SK-N-SH treated with all-trans-retinoic acid at 6 μM for 48 hours (cell line): Measurements from ENCODE around the gene OAF.

Experiments used
- CSDC2 ChIP-seq: fragments of 250-450 bp; sonication (Bioruptor Pico); IDR thresholded peaks from 2 replicates; pipeline ENCODE4 v1.5.0; 2020; ENCODE audit warnings: mild to moderate bottlenecking, moderate library complexity
- GLIS3 ChIP-seq: fragments of 250-450 bp; sonication (Bioruptor Pico); IDR thresholded peaks from 2 replicates; pipeline ENCODE4 v1.5.0; 2020; ENCODE audit warnings: mild to moderate bottlenecking, moderate library complexity
- PATZ1 ChIP-seq: fragments of 250-450 bp; sonication (Bioruptor Pico); IDR thresholded peaks from 2 replicates; pipeline ENCODE4 v1.8.0; 2020; ENCODE audit warnings: mild to moderate bottlenecking, moderate library complexity, borderline replicate concordance
- TSHZ2 ChIP-seq: fragments of 250-450 bp; sonication (Bioruptor Pico); IDR thresholded peaks from 2 replicates; pipeline ENCODE4 v1.5.0; 2020; ENCODE audit warnings: mild to moderate bottlenecking, moderate library complexity
- ZFP30 ChIP-seq: fragments of 450-650 bp; formaldehyde crosslinking; IDR thresholded peaks from 2 replicates; pipeline ENCODE4 v1.5.0; 2022; ENCODE audit warnings: mild to moderate bottlenecking, moderate library complexity

- no peak for TF ChIP-seq GLIS3
- no peak for TF ChIP-seq PATZ1 (CRISPR knock-in tag)
- no peak for TF ChIP-seq CSDC2 (CRISPR knock-in tag)
- TF ChIP-seq ZFP30: no peak
- no peak for TF ChIP-seq TSHZ2 (CRISPR knock-in tag)
These were observed 59.6 kb downstream of the OAF start for GRCh38 chr11:120270386-120270785.
